IMR-90 (cell line): ENCODE results near the gene FLRT1. TPM values are rescaled to one million over a fixed set of nuclear protein-coding genes. Genes with fewer than 3 reads are reported as not detected.
A peak's percentile ranks its signal among the peaks of the same experiment; 100 is the strongest.

Experiments used
- ATAC-seq: fragments of 200-7000 bp; cut with Tn5 transposase; 2 replicates; pipeline ENCODE4 v1.9.1; 2020; ENCODE audit warnings: low read depth, mild to moderate bottlenecking, moderate library complexity
- BruUV-seq: library from RNA; stranded (reverse); fragments of 400-500 nt; replicated peaks from 2 replicates; lab custom pipeline; 2021; lab: Mats Ljungman, UMichigan
- CTCF ChIA-PET: fragments of 300-600 bp; formaldehyde crosslinking; extraction: SDS; loops from one replicate; lab custom pipeline; 2021; ENCODE audit warnings: antibody characterized with exemption; lab: Yijun Ruan, JAX
- POLR2A ChIA-PET: fragments of 300-600 bp; sonication (Branson Sonifier 250); formaldehyde crosslinking; loops from one replicate; lab custom pipeline; 2022; ENCODE audit warnings: antibody characterized with exemption; ENCODE audit not compliant: unreplicated experiment; lab: Charles Lee
- DNase-seq: peaks from one replicate; pipeline ENCODE4 v3.0.0; 2013
- H2AFZ ChIP-seq: replicated peaks from 2 replicates; pipeline ENCODE3; 2013; ENCODE audit warnings: low read length, mild to moderate bottlenecking; ENCODE audit not compliant: poor library complexity
- H2AK5ac ChIP-seq: 2 replicates; pipeline ENCODE4 v1.6.1; 2013; ENCODE audit warnings: low read depth, low read length, inconsistent platforms
- H2AK9ac ChIP-seq: replicated peaks from 2 replicates; pipeline ENCODE3; 2013; ENCODE audit warnings: mild to moderate bottlenecking, low read depth, low read length, moderate library complexity; ENCODE audit not compliant: poor library complexity
- H2BK120ac ChIP-seq: 2 replicates; pipeline ENCODE4 v1.6.1; 2013; ENCODE audit warnings: low read depth, low read length, inconsistent platforms
- H2BK15ac ChIP-seq: 3 replicates; pipeline ENCODE4 v1.6.1; 2013; ENCODE audit warnings: low read depth, low read length, inconsistent platforms
- H2BK20ac ChIP-seq: 2 replicates; pipeline ENCODE4 v1.6.1; 2013; ENCODE audit warnings: low read depth, mild to moderate bottlenecking, inconsistent platforms, low read length, moderate library complexity
- H2BK5ac ChIP-seq: 2 replicates; pipeline ENCODE4 v1.6.1; 2013; ENCODE audit warnings: mild to moderate bottlenecking, low read depth, low read length, inconsistent platforms; ENCODE audit not compliant: poor library complexity, severe bottlenecking
- H3K14ac ChIP-seq: replicated peaks from 2 replicates; pipeline ENCODE4 v1.6.1; 2013; ENCODE audit warnings: low read depth, low read length, inconsistent platforms
- H3K18ac ChIP-seq: 2 replicates; pipeline ENCODE4 v1.6.1; 2013; ENCODE audit warnings: low read depth, low read length, control low read depth
- H3K23ac ChIP-seq: 2 replicates; pipeline ENCODE4 v1.6.1; 2013; ENCODE audit warnings: low read depth, low read length, inconsistent platforms
- H3K27ac ChIP-seq: 2 replicates; pipeline ENCODE4 v1.5.1; 2013; ENCODE audit warnings: mild to moderate bottlenecking, control low read depth, low read length; ENCODE audit not compliant: insufficient read depth
- H3K27me3 ChIP-seq: 2 replicates; pipeline ENCODE4 v1.6.1; 2013; ENCODE audit warnings: low read length; ENCODE audit not compliant: control insufficient read depth, insufficient read depth
- H3K36me3 ChIP-seq: 2 replicates; pipeline ENCODE4 v1.6.1; 2013; ENCODE audit warnings: low read length, mixed read lengths; ENCODE audit not compliant: control insufficient read depth, insufficient read depth
- H3K4ac ChIP-seq: 2 replicates; pipeline ENCODE4 v1.6.1; 2013; ENCODE audit warnings: low read depth, low read length, inconsistent platforms
- H3K4me1 ChIP-seq: 2 replicates; pipeline ENCODE4 v1.6.1; 2013; ENCODE audit warnings: low read length, mixed read lengths; ENCODE audit not compliant: control insufficient read depth, insufficient read depth
- H3K4me2 ChIP-seq: 2 replicates; pipeline ENCODE4 v1.6.1; 2013; ENCODE audit warnings: low read depth, mild to moderate bottlenecking, control low read depth, low read length, moderate library complexity
- H3K4me3 ChIP-seq: 2 replicates; pipeline ENCODE4 v1.5.1; 2013; ENCODE audit warnings: low read depth, mild to moderate bottlenecking, control low read depth, low read length, moderate library complexity; ENCODE audit not compliant: insufficient read depth
- H3K56ac ChIP-seq: 2 replicates; pipeline ENCODE4 v1.6.1; 2013; ENCODE audit warnings: low read length, inconsistent platforms; ENCODE audit not compliant: insufficient read depth; ENCODE audit errors: extremely low read depth
- H3K79me1 ChIP-seq, 2 experiments: 2 replicates each; pipeline ENCODE4 v1.6.1; 2013; ENCODE audit warnings: low read length in 2 of 2, inconsistent platforms in 1 of 2, low read depth in 1 of 2
- H3K9ac ChIP-seq: 2 replicates; pipeline ENCODE4 v1.6.1; 2013; ENCODE audit warnings: low read depth, low read length, control low read depth
- H3K9me1 ChIP-seq: 2 replicates; pipeline ENCODE4 v1.6.1; 2013; ENCODE audit warnings: low read length, inconsistent platforms; ENCODE audit not compliant: insufficient read depth
- H3K9me3 ChIP-seq: 2 replicates; pipeline ENCODE4 v1.6.1; 2013; ENCODE audit warnings: low read length; ENCODE audit not compliant: control insufficient read depth, insufficient read depth
- H4K20me1 ChIP-seq: 2 replicates; pipeline ENCODE4 v1.6.1; 2013; ENCODE audit warnings: low read length, inconsistent platforms; ENCODE audit not compliant: insufficient read depth
- H4K5ac ChIP-seq: 2 replicates; pipeline ENCODE4 v1.6.1; 2013; ENCODE audit warnings: mild to moderate bottlenecking, low read depth, low read length, control low read depth
- H4K8ac ChIP-seq, 2 experiments: 2 replicates each; pipeline ENCODE4 v1.6.1; 2013; ENCODE audit warnings: low read depth in 2 of 2, low read length in 2 of 2, control low read depth in 1 of 2, inconsistent platforms in 1 of 2
- H4K91ac ChIP-seq: 2 replicates; pipeline ENCODE4 v1.6.1; 2013; ENCODE audit warnings: low read depth, low read length, inconsistent platforms; ENCODE audit not compliant: insufficient read depth
- BHLHE40 ChIP-seq: fragments of 150-350 bp; IDR thresholded peaks from 2 replicates; pipeline ENCODE4 v1.6.1; 2016; ENCODE audit warnings: mild to moderate bottlenecking, low read depth, low read length
- RAD21 ChIP-seq: IDR thresholded peaks from 2 replicates; pipeline ENCODE4 v1.6.1; 2012; ENCODE audit warnings: low read length, improper control_type of control experiment
- RFX5 ChIP-seq: IDR thresholded peaks from 2 replicates; pipeline ENCODE4 v1.8.0; 2012; ENCODE audit warnings: low read depth, mild to moderate bottlenecking, low read length, moderate library complexity
- WGBS, 2 experiments: methylation state at CpG; one replicate each; pipeline versions ENCODE4 v1.1.5 to v1.1.7; 2013; ENCODE audit warnings: missing lambda C conversion rate in 2 of 2; ENCODE audit not compliant: insufficient read length in 1 of 2; ENCODE audit errors: extremely low coverage in 2 of 2; 5-methylcytosine and 5-hydroxymethylcytosine counted together
- dilution Hi-C: fragments of 300-500 bp; cut with HindIII; formaldehyde crosslinking; loops from one replicate; pipeline ENCODE4 v1.14.3; 2018; ENCODE audit warnings: low sequenced_read_pairs; ENCODE audit not compliant: unreplicated experiment
- in situ Hi-C: fragments of 300-500 bp; cut with MboI; formaldehyde crosslinking; loops from 3 replicates; pipeline ENCODE4 v1.14.3; 2019; ENCODE audit warnings: low sequenced_read_pairs, inconsistent platforms, mixed read lengths
- intact Hi-C: fragments of 100-400 bp; cut with micrococcal nuclease; formaldehyde crosslinking; loops from 2 replicates; pipeline ENCODE4 v1.10.0; 2022
- polyA plus RNA-seq, 3 experiments: library from polyadenylated mRNA; depleted of rRNA; stranded (reverse); fragments of >200 nt; gene quantifications; 2 replicates each; pipeline ENCODE4 v1.2.3, GENCODE V29; 2012; ENCODE audit warnings: low replicate concordance in 1 of 3
- total RNA-seq: library from RNA; depleted of rRNA; stranded (reverse); fragments of >200 nt; gene quantifications from 2 replicates; pipeline ENCODE4 v1.2.3, GENCODE V29; 2012

The FLRT1 gene
- total and polyA plus RNA-seq, 2 of the 4 experiments (the other 2 are of a cell fraction) = under 0.01 to 0.07 TPM

GRCh38 chr11:64023712-64024710, 11.7 kb upstream of the FLRT1 start (continued):
- TF ChIP-seq BHLHE40 (no peak), RAD21 (no peak)

GRCh38 chr11:64025205-64025604, 10.5 kb upstream of the FLRT1 start:
- Histone ChIP-seq H3K79me1 (no peaks in the 10 kb centered on the region), H4K20me1 (peaks cover 9% of the 10 kb centered on the region), H3K27ac (no peak overlapping the region), H3K4me3 (no peak overlapping the region), H2AFZ (no peak overlapping the region), H3K36me3 (no peaks in the 10 kb centered on the region), H3K9ac (no peak overlapping the region), H4K91ac (no peak overlapping the region), H2BK120ac (no peak overlapping the region), H2BK5ac (no peak overlapping the region), H3K4ac (no peak overlapping the region), H2AK9ac (no peak overlapping the region), H3K27me3 (peaks cover 6% of the 10 kb centered on the region), H2BK20ac (no peak overlapping the region), H3K9me3 (no peaks in the 10 kb centered on the region), H3K56ac (no peak overlapping the region), H3K9me1 (no peaks in the 10 kb centered on the region), H3K4me1 (peaks cover 4% of the 10 kb centered on the region; the same call in 1 of the 2 replicates), H3K23ac (no peak overlapping the region), H2BK15ac (no peak overlapping the region), H2AK5ac (no peak overlapping the region), H4K5ac (no peak overlapping the region), H3K14ac (no peak overlapping the region), H3K4me2 (no peak overlapping the region), H4K8ac (no peak overlapping the region), H3K18ac (no peak overlapping the region)
- in situ Hi-C loops (no loop called here), dilution Hi-C loops (no loop called here), intact Hi-C loops (no loop called here)
- no peak for ATAC-seq
- TF ChIP-seq RAD21 = no peak
- peak; percentile 73 for TF ChIP-seq RFX5
- CTCF ChIA-PET = no interaction called here
- no peak for DNase-seq
- POLR2A ChIA-PET = no interaction called here
- BruUV-seq = no TSS peak
- 75% methylated on average over 2 of the region's 4 CpGs; no CpG with 5 or more reads in 1 of the 2 experiments for WGBS, 2 experiments
